GM19238 (cell line): ENCODE measurements around the gene LINC00632.
A peak's percentile ranks its signal among the peaks of the same experiment; 100 is the strongest.
"Not testable (repeated sequence)": the region's sequence is repeated elsewhere in the genome, so short reads cannot be mapped to it uniquely, and the experiment has no call there.

Experiments
- DNase-seq: peaks from one replicate; pipeline ENCODE4 v3.0.0; 2011; ENCODE audit warnings: low spot score; ENCODE audit not compliant: insufficient read length

Gene LINC00632

GRCh38 chrX:140709421-140709846, at the start of gene LINC00632:
Gene LINC00632 (plus strand): TSS chrX:140709759.
- no peak for DNase-seq

GRCh38 chrX:140661643-140662042, 47.9 kb upstream of the LINC00632 start:
- DNase-seq: no peak

GRCh38 chrX:140664939-140665338, 44.6 kb upstream of the LINC00632 start:
- DNase-seq: no peak

GRCh38 chrX:140672840-140673731, 36.5 kb upstream of the LINC00632 start:
- no peak for DNase-seq

- DNase-seq: no peak
Measured at GRCh38 chrX:140687706-140688105, 21.9 kb upstream of the LINC00632 start.

GRCh38 chrX:140691596-140691995, 18.0 kb upstream of the LINC00632 start:
- not testable (repeated sequence) for DNase-seq

- DNase-seq: no peak
Measured at GRCh38 chrX:140697618-140698017, 11.9 kb upstream of the LINC00632 start.

- DNase-seq: no peak
Measured at GRCh38 chrX:140701480-140701879, 8.1 kb upstream of the LINC00632 start.

GRCh38 chrX:140710710-140711109, 1.2 kb downstream of the LINC00632 start:
- DNase-seq: no peak

GRCh38 chrX:140711894-140712293, 2.3 kb downstream of the LINC00632 start:
- no peak for DNase-seq

- no peak for DNase-seq
Measured at GRCh38 chrX:140712413-140713173, 3.0 kb downstream of the LINC00632 start.

GRCh38 chrX:140713174-140713539, 3.6 kb downstream of the LINC00632 start:
- DNase-seq: no peak

GRCh38 chrX:140715787-140716186, 6.2 kb downstream of the LINC00632 start:
- DNase-seq: no peak

- no peak for DNase-seq
Measured at GRCh38 chrX:140723121-140723715, 13.7 kb downstream of the LINC00632 start.

- no peak for DNase-seq
Measured at GRCh38 chrX:140724309-140724708, 14.8 kb downstream of the LINC00632 start.

- no peak for DNase-seq
Measured at GRCh38 chrX:140724736-140725135, 15.2 kb downstream of the LINC00632 start.

GRCh38 chrX:140725500-140725899, 15.9 kb downstream of the LINC00632 start:
- DNase-seq: no peak

GRCh38 chrX:140733766-140734342, 24.3 kb downstream of the LINC00632 start:
- DNase-seq: peak; percentile 7

- no peak for DNase-seq
Measured at GRCh38 chrX:140744085-140744484, 34.5 kb downstream of the LINC00632 start.

- DNase-seq: no peak
Measured at GRCh38 chrX:140756941-140757340, 47.4 kb downstream of the LINC00632 start.

GRCh38 chrX:140762061-140762460, 52.5 kb downstream of the LINC00632 start:
- DNase-seq: no peak
